GM23248 (cell line): Measurements from ENCODE around the gene KLHL36.

ENCODE experiments used
- EZH2 ChIP-seq: fragments of 200-600 bp; sonication (generic); IDR thresholded peaks from 2 replicates; pipeline ENCODE4 v1.6.1; 2018; ENCODE audit warnings: antibody characterized with exemption, mild to moderate bottlenecking; ENCODE audit not compliant: insufficient read depth, poor library complexity, severe bottlenecking
- EZH2phosphoT487 ChIP-seq: fragments of 200-600 bp; sonication (generic); IDR thresholded peaks from 2 replicates; pipeline ENCODE4 v1.6.1; 2018; ENCODE audit warnings: antibody characterized with exemption, moderate library complexity, mild to moderate bottlenecking, low read depth; ENCODE audit not compliant: insufficient read depth

DNA sequence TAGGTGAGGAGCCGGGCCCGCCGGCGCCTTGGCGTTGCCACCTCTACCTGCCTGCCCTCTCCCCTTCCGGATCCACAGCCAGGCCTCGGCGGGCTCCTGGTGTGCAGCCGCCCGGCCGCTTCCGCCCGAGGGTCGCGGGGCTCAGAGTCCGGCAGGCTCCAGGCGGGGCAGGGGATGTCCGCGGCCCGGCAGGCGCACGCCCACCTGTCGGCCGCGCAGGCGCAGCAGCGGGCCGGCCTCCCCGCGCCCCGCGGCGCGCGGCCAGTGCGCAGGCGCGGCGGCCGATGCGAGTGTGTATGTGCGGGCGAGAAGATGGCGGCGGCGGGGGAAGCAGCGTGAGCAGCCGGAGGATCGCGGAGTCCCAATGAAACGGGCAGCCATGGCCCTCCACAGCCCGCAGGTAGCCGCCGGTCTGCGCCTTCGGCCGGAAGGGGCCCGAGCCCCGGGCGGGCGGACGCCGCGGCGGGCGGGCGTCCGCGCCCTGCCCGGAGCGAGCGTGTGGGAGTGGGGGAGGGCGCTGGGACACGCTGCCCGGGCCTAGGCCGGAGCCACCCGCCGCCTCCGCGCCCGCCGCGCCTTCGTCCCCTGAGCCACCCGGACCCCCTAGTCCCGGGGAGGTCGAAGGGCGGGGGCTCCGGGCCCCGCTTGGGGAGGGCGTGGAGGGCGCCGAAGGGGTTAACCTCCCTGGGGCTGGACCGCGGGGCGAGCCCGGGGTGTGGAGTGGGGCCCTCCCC lies 51.6 kb downstream of the KLHL36 start, which contains the start of gene USP10:
- TF ChIP-seq EZH2phosphoT487 (no peak), EZH2 (no peak)
